ENCODE measurements around the gene TMEM178B.
"Not testable (repeated sequence)": the region's sequence is repeated elsewhere in the genome, so short reads cannot be mapped to it uniquely, and the experiment has no call there.

The TMEM178B gene

DNA sequence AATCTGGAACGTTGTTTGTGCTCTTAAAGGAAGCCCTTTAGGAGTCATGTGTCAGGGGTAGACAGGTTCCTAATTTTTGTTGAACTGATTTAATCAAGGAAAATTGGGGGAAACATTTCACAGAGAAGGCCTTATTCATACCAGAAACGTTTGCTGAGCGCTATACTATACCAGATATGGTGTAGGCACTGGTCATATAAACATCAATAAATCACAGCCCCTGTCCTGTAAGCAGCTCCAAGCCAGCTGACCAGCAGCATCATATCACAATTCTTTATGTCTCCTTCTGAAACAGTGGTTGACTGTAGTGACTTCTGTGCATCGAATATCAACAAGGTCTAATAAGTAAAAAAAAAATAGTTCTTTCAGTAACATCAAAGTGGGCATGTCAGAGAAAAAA lies 1.1 kb downstream of the TMEM178B start:
- TF ChIP-seq, protein P1, sequence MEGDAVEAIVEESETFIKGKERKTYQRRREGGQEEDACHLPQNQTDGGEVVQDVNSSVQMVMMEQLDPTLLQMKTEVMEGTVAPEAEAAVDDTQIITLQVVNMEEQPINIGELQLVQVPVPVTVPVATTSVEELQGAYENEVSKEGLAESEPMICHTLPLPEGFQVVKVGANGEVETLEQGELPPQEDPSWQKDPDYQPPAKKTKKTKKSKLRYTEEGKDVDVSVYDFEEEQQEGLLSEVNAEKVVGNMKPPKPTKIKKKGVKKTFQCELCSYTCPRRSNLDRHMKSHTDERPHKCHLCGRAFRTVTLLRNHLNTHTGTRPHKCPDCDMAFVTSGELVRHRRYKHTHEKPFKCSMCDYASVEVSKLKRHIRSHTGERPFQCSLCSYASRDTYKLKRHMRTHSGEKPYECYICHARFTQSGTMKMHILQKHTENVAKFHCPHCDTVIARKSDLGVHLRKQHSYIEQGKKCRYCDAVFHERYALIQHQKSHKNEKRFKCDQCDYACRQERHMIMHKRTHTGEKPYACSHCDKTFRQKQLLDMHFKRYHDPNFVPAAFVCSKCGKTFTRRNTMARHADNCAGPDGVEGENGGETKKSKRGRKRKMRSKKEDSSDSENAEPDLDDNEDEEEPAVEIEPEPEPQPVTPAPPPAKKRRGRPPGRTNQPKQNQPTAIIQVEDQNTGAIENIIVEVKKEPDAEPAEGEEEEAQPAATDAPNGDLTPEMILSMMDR (IDR thresholded peaks at IDR 0.05; ENCODE audit: insufficient read depth, low read depth, low read length, missing control alignments), result no peak
- no peak for DNase-seq (ENCODE audit: low read depth)
- H3K4me3 ChIP-seq (ENCODE audit: low read depth, low read length), result no peak overlapping the region

DNA sequence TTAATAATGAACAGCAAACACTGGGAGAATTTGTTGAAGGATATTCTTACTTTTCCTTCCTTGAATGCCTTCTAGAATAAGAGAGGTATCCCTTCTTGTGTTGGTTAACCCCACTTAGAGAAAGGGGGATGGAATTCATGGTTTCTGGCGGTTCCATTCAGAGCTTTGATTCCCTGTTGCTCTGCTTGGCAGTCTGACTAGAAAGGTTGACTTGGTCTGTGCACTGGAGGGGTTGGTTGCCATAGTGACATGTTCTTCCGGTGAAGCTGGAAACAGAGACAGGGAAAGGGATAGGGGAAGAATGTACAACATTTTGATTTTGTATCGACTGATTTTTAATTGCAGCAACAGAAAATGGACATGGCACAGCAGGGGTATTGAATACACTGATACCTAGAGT lies 2.5 kb downstream of the TMEM178B start:
- no peak overlapping the region for H3K4me3 ChIP-seq (ENCODE audit: low read depth, low read length)
- no peak for DNase-seq (ENCODE audit: low read depth)
- TF ChIP-seq, protein P1 (IDR thresholded peaks at IDR 0.05; ENCODE audit: insufficient read depth, low read depth, low read length, missing control alignments), result no peak

DNA sequence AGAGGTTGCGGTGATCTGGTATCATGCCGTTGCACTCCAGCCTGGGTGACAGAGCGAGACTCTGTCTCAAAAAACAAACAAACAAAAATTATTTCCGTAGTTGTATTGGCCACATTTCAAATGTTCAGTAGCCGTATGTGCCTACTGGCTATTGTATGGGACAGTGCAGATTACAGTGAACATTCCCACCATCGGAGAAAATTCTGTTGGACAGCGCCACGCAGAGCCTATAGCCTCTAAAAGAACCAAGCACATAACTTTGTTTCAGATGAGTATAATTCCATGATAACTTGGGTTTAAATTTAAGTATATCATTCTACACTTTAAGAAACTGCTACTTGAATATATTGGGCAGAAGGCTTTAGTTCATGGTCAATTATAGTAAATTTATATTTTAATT lies 5.4 kb downstream of the TMEM178B start:
- DNase-seq (ENCODE audit: low read depth), result no peak
- no peak overlapping the region for H3K4me3 ChIP-seq (ENCODE audit: low read depth, low read length)
- TF ChIP-seq, protein P1 (IDR thresholded peaks at IDR 0.05; ENCODE audit: insufficient read depth, low read depth, low read length, missing control alignments), result no peak

DNA sequence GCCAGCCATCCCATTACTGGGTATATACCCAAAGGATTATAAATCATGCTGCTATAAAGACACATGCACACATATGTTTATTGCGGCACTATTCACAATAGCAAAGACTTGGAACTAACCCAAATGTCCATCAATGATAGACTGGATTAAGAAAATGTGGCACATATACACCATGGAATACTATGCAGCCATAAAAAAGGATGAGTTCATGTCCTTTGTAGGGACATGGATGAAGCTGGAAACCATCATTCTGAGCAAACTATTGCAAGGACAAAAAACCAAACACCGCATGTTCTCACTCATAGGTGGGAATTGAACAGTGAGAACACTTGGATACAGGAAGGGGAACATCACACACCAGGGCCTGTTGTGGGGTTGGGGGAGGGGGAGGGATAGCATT lies 15.6 kb downstream of the TMEM178B start:
- DNase-seq (ENCODE audit: low read depth); H3K4me3 ChIP-seq (ENCODE audit: low read depth, low read length): not testable (repeated sequence)

DNA sequence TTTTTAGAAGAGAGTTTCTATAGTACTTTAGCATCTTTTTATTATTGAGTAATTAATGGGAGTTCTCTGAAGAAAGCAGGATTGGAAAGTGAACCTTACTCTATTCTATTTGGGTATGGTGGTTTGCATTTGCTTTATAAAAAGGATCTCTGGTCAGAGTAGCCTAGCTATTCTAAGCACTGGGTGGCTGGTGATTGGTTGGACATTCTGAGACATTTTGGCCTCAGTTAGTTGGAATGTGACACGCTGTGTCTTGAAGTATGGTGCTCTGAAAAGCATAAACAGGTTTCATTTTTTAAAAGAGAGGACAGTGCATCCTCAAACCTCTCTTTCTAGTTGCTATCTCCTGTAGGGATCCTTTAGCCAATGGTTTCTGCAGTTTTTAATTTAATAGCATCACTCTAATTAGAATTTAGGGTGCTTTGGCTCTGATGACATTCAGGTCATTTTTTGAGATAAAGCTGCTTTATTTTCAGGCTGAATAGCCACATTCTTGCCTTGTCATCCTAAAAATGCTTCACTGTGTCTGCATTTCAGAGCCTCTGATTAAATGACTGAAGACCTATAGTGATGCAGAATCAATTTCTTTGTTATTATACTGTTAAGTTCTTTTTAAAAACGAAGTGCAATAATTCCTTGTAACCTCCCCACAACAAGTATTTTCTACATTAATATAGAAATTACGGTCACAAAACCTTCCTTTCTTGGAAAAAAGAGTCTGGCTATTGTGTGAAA lies 20.6 kb downstream of the TMEM178B start:
- no peak for DNase-seq (ENCODE audit: low read depth)

DNA sequence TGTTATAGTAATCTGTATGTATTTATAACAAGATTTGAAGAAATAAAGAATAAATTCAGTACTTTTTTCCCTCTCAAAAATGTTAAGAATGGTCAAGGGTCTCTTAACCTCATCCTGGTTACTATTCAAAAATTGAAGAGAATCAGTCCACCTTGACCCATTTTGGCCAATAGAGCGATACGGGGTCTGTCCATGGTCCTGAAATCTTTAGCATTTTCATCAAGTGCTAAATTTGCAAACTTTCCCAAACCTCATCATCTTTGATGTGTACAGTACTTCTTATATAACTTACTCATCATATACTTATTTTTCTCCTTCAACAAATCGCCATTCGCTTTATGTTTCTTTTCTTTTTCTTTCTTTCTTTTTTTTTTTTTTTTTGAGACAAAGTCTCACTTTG lies 23.6 kb downstream of the TMEM178B start:
- peak; percentile 20 for DNase-seq (ENCODE audit: low read depth)
- TF ChIP-seq, protein P1 (IDR thresholded peaks at IDR 0.05; ENCODE audit: insufficient read depth, low read depth, low read length, missing control alignments), result no peak
- H3K4me3 ChIP-seq (ENCODE audit: low read depth, low read length), result no peak overlapping the region

More for the DNA sequence above, 20.6 kb downstream of the TMEM178B start:
- no peak overlapping the region for H3K4me3 ChIP-seq (ENCODE audit: low read depth, low read length)
- TF ChIP-seq, protein P1 (IDR thresholded peaks at IDR 0.05; ENCODE audit: insufficient read depth, low read depth, low read length, missing control alignments), result no peak

DNA sequence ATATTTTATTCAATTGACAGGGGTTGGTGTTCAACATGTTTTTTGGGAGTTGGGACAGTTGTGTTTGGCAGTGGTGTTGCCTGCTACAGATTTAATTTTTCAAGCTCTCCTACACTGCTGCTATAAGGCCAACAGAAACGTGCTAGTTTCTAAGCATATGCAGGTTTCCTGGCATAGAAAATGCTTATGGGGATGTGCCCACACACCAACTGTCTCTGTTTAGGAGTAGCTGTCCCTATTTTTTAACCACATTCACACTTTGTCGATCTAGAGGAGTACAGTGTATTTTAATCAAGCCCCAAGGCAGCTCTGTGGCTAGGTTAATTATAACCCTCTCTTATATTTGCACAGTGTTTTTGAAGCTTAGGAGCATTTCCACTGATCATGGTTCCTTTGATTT lies 28.6 kb downstream of the TMEM178B start:
- no peak for DNase-seq (ENCODE audit: low read depth)
- H3K4me3 ChIP-seq (ENCODE audit: low read depth, low read length), result no peak overlapping the region
- TF ChIP-seq, protein P1 (IDR thresholded peaks at IDR 0.05; ENCODE audit: insufficient read depth, low read depth, low read length, missing control alignments), result no peak

Measured in GM12865 (cell line).